Measurements from ENCODE around the gene TMEM145. TPM values are rescaled to one million over a fixed set of nuclear protein-coding genes. Genes with fewer than 3 reads are reported as not detected.
"Not testable (repeated sequence)": the region's sequence is repeated elsewhere in the genome, so short reads cannot be mapped to it uniquely, and the experiment has no call there.

Gene TMEM145
- total RNA-seq, 1 experiment from 2014 or later = 1.2 TPM

GRCh38 chr19:42334697-42335373, 21.7 kb downstream of the TMEM145 start:
- H3K79me2 ChIP-seq (ENCODE audit: low read depth) = no peaks in the 10 kb centered on the region
- no peak overlapping the region for H3K27ac ChIP-seq
- H2AFZ ChIP-seq = no peak overlapping the region
- H4K20me1 ChIP-seq (ENCODE audit: insufficient read depth) = no peaks in the 10 kb centered on the region
- no peaks in the 10 kb centered on the region for H3F3A ChIP-seq (ENCODE audit: insufficient read depth, low read depth)
- ChIA-PET POLR2A (ENCODE audit: unreplicated experiment) (interaction anchor here (0.6 kb wide), 1 partner anchor 26 kb away, joined by 19 read pairs; no protein-coding TSS in a partner anchor), CTCF (no interaction called here)
- no peak for DNase-seq
- H3K36me3 ChIP-seq (ENCODE audit: low read depth) = no peaks in the 10 kb centered on the region; the same call in 1 of the 2 replicates
- no peaks in the 10 kb centered on the region for H3K4me1 ChIP-seq (replicated peaks; ENCODE audit: insufficient read depth)
- no peaks in the 10 kb centered on the region for H3K9me2 ChIP-seq (ENCODE audit: insufficient read depth)
- no TSS peak for BruUV-seq (replicated peaks)
- H3K9me3 ChIP-seq (ENCODE audit: insufficient read depth, low read depth) = no peaks in the 10 kb centered on the region
- H3K4me3 ChIP-seq = no peak overlapping the region
- TF ChIP-seq, protein P1, sequence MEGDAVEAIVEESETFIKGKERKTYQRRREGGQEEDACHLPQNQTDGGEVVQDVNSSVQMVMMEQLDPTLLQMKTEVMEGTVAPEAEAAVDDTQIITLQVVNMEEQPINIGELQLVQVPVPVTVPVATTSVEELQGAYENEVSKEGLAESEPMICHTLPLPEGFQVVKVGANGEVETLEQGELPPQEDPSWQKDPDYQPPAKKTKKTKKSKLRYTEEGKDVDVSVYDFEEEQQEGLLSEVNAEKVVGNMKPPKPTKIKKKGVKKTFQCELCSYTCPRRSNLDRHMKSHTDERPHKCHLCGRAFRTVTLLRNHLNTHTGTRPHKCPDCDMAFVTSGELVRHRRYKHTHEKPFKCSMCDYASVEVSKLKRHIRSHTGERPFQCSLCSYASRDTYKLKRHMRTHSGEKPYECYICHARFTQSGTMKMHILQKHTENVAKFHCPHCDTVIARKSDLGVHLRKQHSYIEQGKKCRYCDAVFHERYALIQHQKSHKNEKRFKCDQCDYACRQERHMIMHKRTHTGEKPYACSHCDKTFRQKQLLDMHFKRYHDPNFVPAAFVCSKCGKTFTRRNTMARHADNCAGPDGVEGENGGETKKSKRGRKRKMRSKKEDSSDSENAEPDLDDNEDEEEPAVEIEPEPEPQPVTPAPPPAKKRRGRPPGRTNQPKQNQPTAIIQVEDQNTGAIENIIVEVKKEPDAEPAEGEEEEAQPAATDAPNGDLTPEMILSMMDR (conservative IDR thresholded peaks at IDR 0.05) = no peak
- TF ChIP-seq EZH2 (IDR thresholded peaks at IDR 0.05; ENCODE audit: low read depth) = no peak
- intact Hi-C loops (cut with micrococcal nuclease; ENCODE audit: unreplicated experiment) = no loop called here
- H3K27me3 ChIP-seq (ENCODE audit: insufficient read depth, low read depth) = no peaks in the 10 kb centered on the region
- no peak overlapping the region for H3K4me2 ChIP-seq

DNA sequence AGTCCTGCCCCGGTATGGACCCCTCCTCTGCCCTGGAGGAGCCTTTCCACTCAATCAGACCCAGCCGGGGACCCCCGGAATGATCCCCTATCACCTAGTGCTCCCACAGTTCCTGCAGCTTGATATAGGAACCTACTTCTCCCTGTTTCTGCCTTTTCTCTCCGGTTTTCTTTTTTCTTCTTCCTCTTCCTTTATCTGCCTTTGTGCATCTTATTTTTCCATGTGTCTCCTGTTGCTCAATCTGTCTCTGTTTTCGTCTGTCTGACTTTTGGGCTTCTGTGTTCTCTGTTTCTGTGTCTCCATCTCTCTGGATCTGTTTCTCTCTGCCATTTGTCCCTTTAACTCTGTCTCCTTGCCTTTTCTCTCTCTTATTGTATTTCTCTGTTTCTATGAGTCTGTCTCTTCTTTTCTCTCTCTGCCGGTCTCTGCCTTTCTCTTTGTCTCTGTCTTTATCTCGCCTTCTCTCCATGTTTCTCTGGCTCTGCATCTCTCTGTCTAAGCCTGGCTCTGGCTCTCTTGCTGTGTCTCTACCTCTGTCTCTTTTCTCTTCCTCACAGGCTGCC, 22.3 kb downstream of the TMEM145 start:
- H4K20me1 ChIP-seq (ENCODE audit: insufficient read depth) = no peaks in the 10 kb centered on the region
- no peaks in the 10 kb centered on the region for H3K4me1 ChIP-seq (replicated peaks; ENCODE audit: insufficient read depth)
- TF ChIP-seq, protein P1 (conservative IDR thresholded peaks at IDR 0.05) = no peak
- TF ChIP-seq EZH2 (IDR thresholded peaks at IDR 0.05; ENCODE audit: low read depth) = no peak
- H3F3A ChIP-seq (ENCODE audit: insufficient read depth, low read depth) = no peaks in the 10 kb centered on the region
- no TSS peak for BruUV-seq (replicated peaks)
- no peaks in the 10 kb centered on the region; the same call in 1 of the 2 replicates for H3K36me3 ChIP-seq (ENCODE audit: low read depth)
- no peaks in the 10 kb centered on the region for H3K27me3 ChIP-seq (ENCODE audit: insufficient read depth, low read depth)
- no peaks in the 10 kb centered on the region for H3K9me3 ChIP-seq (ENCODE audit: insufficient read depth, low read depth)
- H3K79me2 ChIP-seq (ENCODE audit: low read depth) = no peaks in the 10 kb centered on the region
- POLR2A ChIA-PET (ENCODE audit: unreplicated experiment) = no interaction called here
- H2AFZ ChIP-seq = no peak overlapping the region
- DNase-seq = no peak
- intact Hi-C loops (cut with micrococcal nuclease; ENCODE audit: unreplicated experiment) = no loop called here
- CTCF ChIA-PET = no interaction called here
- H3K9me2 ChIP-seq (ENCODE audit: insufficient read depth) = no peaks in the 10 kb centered on the region
- H3K27ac ChIP-seq = no peak overlapping the region
- H3K4me3 ChIP-seq = no peak overlapping the region
- no peak overlapping the region for H3K4me2 ChIP-seq

DNA sequence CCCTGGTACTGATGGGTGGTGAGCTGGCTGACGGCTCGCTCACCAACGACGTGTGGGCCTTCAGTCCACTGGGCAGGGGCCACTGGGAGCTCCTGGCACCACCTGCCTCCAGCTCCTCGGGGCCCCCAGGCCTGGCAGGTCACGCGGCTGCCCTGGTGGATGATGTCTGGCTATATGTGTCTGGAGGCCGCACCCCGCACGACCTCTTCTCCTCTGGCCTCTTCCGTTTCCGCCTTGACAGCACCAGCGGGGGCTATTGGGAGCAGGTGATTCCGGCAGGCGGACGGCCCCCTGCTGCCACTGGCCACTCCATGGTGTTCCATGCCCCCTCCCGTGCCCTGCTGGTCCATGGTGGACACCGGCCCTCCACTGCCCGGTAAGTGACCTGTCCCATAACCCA, 22.9 kb downstream of the TMEM145 start:
- Histone ChIP-seq H3K4me2 (no peak overlapping the region), H3K27ac (no peak overlapping the region), H3K4me1 (replicated peaks; ENCODE audit: insufficient read depth) (no peaks in the 10 kb centered on the region), H3K4me3 (no peak overlapping the region), H3K9me3 (ENCODE audit: insufficient read depth, low read depth) (no peaks in the 10 kb centered on the region), H4K20me1 (ENCODE audit: insufficient read depth) (no peaks in the 10 kb centered on the region), H3K79me2 (ENCODE audit: low read depth) (no peaks in the 10 kb centered on the region), H3K27me3 (ENCODE audit: insufficient read depth, low read depth) (no peaks in the 10 kb centered on the region), H3K36me3 (ENCODE audit: low read depth) (no peaks in the 10 kb centered on the region; the same call in 1 of the 2 replicates), H2AFZ (no peak overlapping the region), H3K9me2 (ENCODE audit: insufficient read depth) (no peaks in the 10 kb centered on the region), H3F3A (ENCODE audit: insufficient read depth, low read depth) (no peaks in the 10 kb centered on the region)
- intact Hi-C loops (cut with micrococcal nuclease; ENCODE audit: unreplicated experiment) = no loop called here
- ChIA-PET CTCF (no interaction called here), POLR2A (ENCODE audit: unreplicated experiment) (no interaction called here)
- no peak for DNase-seq
- TF ChIP-seq, protein P1 (conservative IDR thresholded peaks at IDR 0.05) = no peak
- no peak for TF ChIP-seq EZH2 (IDR thresholded peaks at IDR 0.05; ENCODE audit: low read depth)
- BruUV-seq (replicated peaks) = no TSS peak

GRCh38 chr19:42339126-42339860, 26.2 kb downstream of the TMEM145 start:
- H3K27me3 ChIP-seq (ENCODE audit: insufficient read depth, low read depth); BruUV-seq (replicated peaks); H3F3A ChIP-seq (ENCODE audit: insufficient read depth, low read depth); intact Hi-C loops (cut with micrococcal nuclease; ENCODE audit: unreplicated experiment); H3K4me1 ChIP-seq (replicated peaks; ENCODE audit: insufficient read depth); H3K9me3 ChIP-seq (ENCODE audit: insufficient read depth, low read depth); DNase-seq; H2AFZ ChIP-seq; CTCF ChIA-PET; H4K20me1 ChIP-seq (ENCODE audit: insufficient read depth); H3K4me2 ChIP-seq; H3K27ac ChIP-seq; H3K36me3 ChIP-seq (ENCODE audit: low read depth); H3K79me2 ChIP-seq (ENCODE audit: low read depth); H3K4me3 ChIP-seq; POLR2A ChIA-PET (ENCODE audit: unreplicated experiment); H3K9me2 ChIP-seq (ENCODE audit: insufficient read depth): not testable (repeated sequence)

- H2AFZ ChIP-seq; intact Hi-C loops (cut with micrococcal nuclease; ENCODE audit: unreplicated experiment); H3F3A ChIP-seq (ENCODE audit: insufficient read depth, low read depth); H3K4me1 ChIP-seq (replicated peaks; ENCODE audit: insufficient read depth); H3K4me2 ChIP-seq; CTCF ChIA-PET; H3K27me3 ChIP-seq (ENCODE audit: insufficient read depth, low read depth); H4K20me1 ChIP-seq (ENCODE audit: insufficient read depth); DNase-seq; H3K9me2 ChIP-seq (ENCODE audit: insufficient read depth); H3K27ac ChIP-seq; BruUV-seq (replicated peaks); H3K4me3 ChIP-seq; H3K79me2 ChIP-seq (ENCODE audit: low read depth); POLR2A ChIA-PET (ENCODE audit: unreplicated experiment); H3K9me3 ChIP-seq (ENCODE audit: insufficient read depth, low read depth); H3K36me3 ChIP-seq (ENCODE audit: low read depth): not testable (repeated sequence)
Measured at GRCh38 chr19:42339922-42340321, 26.8 kb downstream of the TMEM145 start.

All from PC-9 (cell line).